Measurements from ENCODE around the gene UAP1L1.

- no peak for TF ChIP-seq CTCF (IDR thresholded peaks at IDR 0.05; ENCODE audit: poor library complexity)
- no peak for TF ChIP-seq EZH2 (IDR thresholded peaks at IDR 0.05; ENCODE audit: borderline replicate concordance)
Measured at GRCh38 chr9:137065336-137065967, 11.9 kb upstream of the UAP1L1 start.

Measured in hepatocyte (in vitro differentiated cells).